ENCODE measurements around the gene NAT16. TPM values are rescaled to one million over a fixed set of nuclear protein-coding genes. Genes with fewer than 3 reads are reported as not detected.

Gene NAT16
- total and polyA plus RNA-seq, 9 of the 15 experiments (the other 6 are each of a cell fraction or from before 2014, with no cell fraction given), result 0.04 TPM; not detected in 8

GRCh38 chr7:101125989-101126650 lies 54.0 kb downstream of the NAT16 start (continued):
- TF ChIP-seq ZNF639 (CRISPR knock-in tag; conservative IDR thresholded peaks at IDR 0.05 in 1 of 2, IDR thresholded peaks at IDR 0.05 in 1 of 2), result 0 out of 4 replicates have a peak, but pooled peaks of 1 of the 2 experiments have one; percentile 38
- TF ChIP-seq IRF9 (tag; IDR thresholded peaks at IDR 0.05), result no peak
- no peak for TF ChIP-seq RAD51 (IDR thresholded peaks at IDR 0.05; ENCODE audit: borderline replicate concordance, low read depth)
- no peak for TF ChIP-seq KHSRP (IDR thresholded peaks at IDR 0.05)
- peak; percentile 3; the same call in 1 of the 2 replicates for TF ChIP-seq ELF1 (tag; IDR thresholded peaks at IDR 0.05)
- peak in 1 of 2 experiments; percentile 46 for TF ChIP-seq E2F6 (IDR thresholded peaks at IDR 0.05; ENCODE audit: borderline replicate concordance in 1 of 2, extremely low read depth in 1 of 2, insufficient read depth in 1 of 2, insufficient read length in 1 of 2, low read depth in 1 of 2, low read length in 1 of 2, poor library complexity in 1 of 2, severe bottlenecking in 1 of 2)
- TF ChIP-seq MEF2D (tag; conservative IDR thresholded peaks at IDR 0.05; ENCODE audit: low read depth), result 0 out of 2 replicates have a peak, but pooled peaks have one; percentile 13
- TF ChIP-seq NFATC3 (IDR thresholded peaks at IDR 0.05), result no peak
- TF ChIP-seq CXXC5 (CRISPR knock-in tag; IDR thresholded peaks at IDR 0.05), result no peak
- TF ChIP-seq KDM4B (IDR thresholded peaks at IDR 0.05; ENCODE audit: borderline replicate concordance in 2 of 2, low read depth in 1 of 2), result 0 out of 4 replicates have a peak, but pooled peaks of 1 of the 2 experiments have one; percentile 46
- TF ChIP-seq ZSCAN32 (CRISPR knock-in tag; IDR thresholded peaks at IDR 0.05), result no peak
- peak; percentile 74 for TF ChIP-seq L3MBTL2 (IDR thresholded peaks at IDR 0.05)
- TF ChIP-seq STAT6 (CRISPR knock-in tag; IDR thresholded peaks at IDR 0.05), result no peak
- TF ChIP-seq KDM5B (IDR thresholded peaks at IDR 0.05; ENCODE audit: insufficient replicate concordance, low read depth, low read length), result no peak
- TF ChIP-seq, protein P1, sequence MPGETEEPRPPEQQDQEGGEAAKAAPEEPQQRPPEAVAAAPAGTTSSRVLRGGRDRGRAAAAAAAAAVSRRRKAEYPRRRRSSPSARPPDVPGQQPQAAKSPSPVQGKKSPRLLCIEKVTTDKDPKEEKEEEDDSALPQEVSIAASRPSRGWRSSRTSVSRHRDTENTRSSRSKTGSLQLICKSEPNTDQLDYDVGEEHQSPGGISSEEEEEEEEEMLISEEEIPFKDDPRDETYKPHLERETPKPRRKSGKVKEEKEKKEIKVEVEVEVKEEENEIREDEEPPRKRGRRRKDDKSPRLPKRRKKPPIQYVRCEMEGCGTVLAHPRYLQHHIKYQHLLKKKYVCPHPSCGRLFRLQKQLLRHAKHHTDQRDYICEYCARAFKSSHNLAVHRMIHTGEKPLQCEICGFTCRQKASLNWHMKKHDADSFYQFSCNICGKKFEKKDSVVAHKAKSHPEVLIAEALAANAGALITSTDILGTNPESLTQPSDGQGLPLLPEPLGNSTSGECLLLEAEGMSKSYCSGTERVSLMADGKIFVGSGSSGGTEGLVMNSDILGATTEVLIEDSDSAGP (CRISPR knock-in tag; IDR thresholded peaks at IDR 0.05), result 0 out of 2 replicates have a peak, but pooled peaks have one; percentile 36
- no peak for TF ChIP-seq HSF4 (CRISPR knock-in tag; IDR thresholded peaks at IDR 0.05; ENCODE audit: borderline replicate concordance)
- no peak for TF ChIP-seq TEAD1 (CRISPR knock-in tag; IDR thresholded peaks at IDR 0.05)
- TF ChIP-seq SNRNP70 (optimal IDR thresholded peaks at IDR 0.05; ENCODE audit: low read depth, low read length), result no peak
